ENCODE data around the gene PLXNC1. TPM values are rescaled to one million over a fixed set of nuclear protein-coding genes. Genes with fewer than 3 reads are reported as not detected.

PLXNC1 gene
- total and polyA plus RNA-seq, 9 of the 15 experiments (the other 6 are each of a cell fraction or from before 2014, with no cell fraction given), result 0.08 to 0.87 (median 0.28) TPM

DNA sequence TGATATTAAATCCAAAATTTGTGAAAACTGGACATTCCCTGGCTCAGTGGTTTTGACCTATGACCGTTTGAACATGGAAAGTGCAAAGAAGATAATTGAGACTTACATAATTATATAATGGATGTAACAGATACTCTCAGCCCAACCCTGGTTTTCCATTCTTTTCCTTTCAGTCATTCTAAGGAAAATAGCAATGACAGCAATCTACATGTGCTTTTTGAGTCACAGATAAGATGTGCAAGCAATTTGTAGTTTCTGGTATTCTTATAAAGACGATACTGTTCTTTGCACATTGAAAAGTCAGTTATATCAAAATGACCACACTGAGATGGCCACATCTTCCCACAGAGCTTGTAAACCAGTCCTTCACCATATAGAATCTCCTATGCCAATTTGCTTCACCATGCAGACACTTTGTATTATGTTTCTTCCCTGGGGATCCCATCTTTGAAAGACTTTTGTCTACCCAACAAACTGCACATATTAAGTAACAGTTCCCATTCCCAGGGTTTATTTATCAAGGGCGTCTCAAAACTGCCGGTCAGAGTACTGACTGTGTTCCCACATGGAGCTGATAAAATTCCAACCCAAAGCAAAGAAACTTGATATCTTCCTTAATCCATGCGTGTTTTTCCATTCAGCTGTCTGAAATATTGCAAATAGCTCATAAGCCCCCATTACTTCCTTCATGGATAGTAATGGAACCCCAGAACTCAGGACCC is 34.8 kb downstream of the PLXNC1 start:
- Histone ChIP-seq H3K79me2 (ENCODE audit: control insufficient read depth, insufficient read depth, low read length) (no peaks in the 10 kb centered on the region), H3K4me1 (replicated peaks in 1 of 2; ENCODE audit: control insufficient read depth in 2 of 2, insufficient read depth in 2 of 2, low read length in 2 of 2) (peaks cover 3 to 5% of the 10 kb centered on the region in 2 experiments; a peak in 1 of 5 replicates), H3K36me3 (ENCODE audit: control insufficient read depth, insufficient read depth, low read length) (no peaks in the 10 kb centered on the region), H3K27me3 (ENCODE audit: control insufficient read depth in 2 of 2, insufficient read depth in 2 of 2, low read length in 2 of 2) (peaks cover 6 to 26% of the 10 kb centered on the region in 2 experiments; a peak in 4 of 5 replicates), H3K4me2 (ENCODE audit: insufficient read depth, low read length) (no peak overlapping the region), H3K9ac (ENCODE audit: insufficient read depth in 1 of 2, low read depth in 2 of 2, low read length in 2 of 2) (no peak overlapping the region), H3K4me3 (no peak overlapping the region), H4K20me1 (replicated peaks; ENCODE audit: control insufficient read depth, insufficient read depth, low read length) (no peaks in the 10 kb centered on the region), H2AFZ (ENCODE audit: low read depth, low read length) (no peak overlapping the region), H3K9me1 (ENCODE audit: control insufficient read depth, insufficient read depth, low read length) (no peaks in the 10 kb centered on the region), H3K27ac (ENCODE audit: extremely low read depth, low read depth, low read length) (no peak overlapping the region), H3K9me3 (replicated peaks; ENCODE audit: control insufficient read depth, insufficient read depth, low read depth, low read length) (no peaks in the 10 kb centered on the region)
- DNase-seq (ENCODE audit: extremely low read depth in 1 of 4, low spot score in 3 of 4) (no peak), FAIRE-seq (no peak), ATAC-seq (no peak)
- TF ChIP-seq KDM4B (IDR thresholded peaks at IDR 0.05; ENCODE audit: borderline replicate concordance in 2 of 2, low read depth in 1 of 2) (no peak), U2AF2 (optimal IDR thresholded peaks at IDR 0.05; ENCODE audit: low read depth, low read length) (no peak), POU5F1 (IDR thresholded peaks at IDR 0.05; ENCODE audit: borderline replicate concordance, low read depth, low read length, partially characterized antibody) (no peak), DACH1 (IDR thresholded peaks at IDR 0.05; ENCODE audit: partially characterized antibody) (no peak), ZNF408 (CRISPR knock-in tag; IDR thresholded peaks at IDR 0.05; ENCODE audit: low read depth) (no peak), CREBBP (IDR thresholded peaks at IDR 0.05; ENCODE audit: low read depth, low read length) (no peak), CAMTA2 (CRISPR knock-in tag; conservative IDR thresholded peaks at IDR 0.05) (no peak), MEF2D (tag; conservative IDR thresholded peaks at IDR 0.05; ENCODE audit: low read depth) (no peak)
- intact Hi-C loops (cut with micrococcal nuclease), result no loop called here
- WGBS (ENCODE audit: insufficient coverage, low coverage, missing lambda C conversion rate), result 0% methylated on average over 5 of the region's 5 CpGs
- POLR2A ChIA-PET, result interaction anchor here (1.2 kb wide), 1 partner anchor 10 kb away, joined by 4 read pairs; no protein-coding TSS in a partner anchor
- in situ Hi-C loops (cut with MboI), result no loop called here
- no TSS peak for BruUV-seq (replicated peaks)
- CTCF ChIA-PET (ENCODE audit: low intra/inter-chr PET ratio), result no interaction called here

All from K562 (cell line).